Right atrium auricular region (tissue), 2 donors: ENCODE data around the gene ESPL1. TPM values are rescaled to one million over a fixed set of nuclear protein-coding genes. Genes with fewer than 3 reads are reported as not detected.

Experiments
- DNase-seq: peaks from one replicate; pipeline ENCODE4 v3.0.0-alpha.2; 2019; ENCODE audit warnings: low spot score
- H3K27ac ChIP-seq, 2 donors: fragments of 200-600 bp; sonication (generic); 1 replicate in 1 of 2; 2 replicates in 1 of 2; pipeline ENCODE4 v1.5.1; 2016 to 2019
- H3K27me3 ChIP-seq, 2 donors: fragments of 200-600 bp; sonication (generic); one replicate each; pipeline versions ENCODE4 v1.5.1 to v1.6.0; 2017 to 2019
- H3K36me3 ChIP-seq: fragments of 200-600 bp; sonication (generic); one replicate; pipeline ENCODE4 v1.5.1; 2016
- H3K4me1 ChIP-seq, 2 donors: fragments of 200-600 bp; sonication (generic); one replicate each; pipeline versions ENCODE4 v1.5.1 to v1.6.0; 2017 to 2019
- H3K4me3 ChIP-seq, 2 donors: fragments of 200-600 bp; sonication (generic); 1 replicate in 1 of 2; 2 replicates in 1 of 2; pipeline ENCODE4 v1.5.1; 2017 to 2019; ENCODE audit warnings: mild to moderate bottlenecking in 1 of 2, moderate library complexity in 1 of 2
- H3K9me3 ChIP-seq, 2 donors: fragments of 200-600 bp; sonication (generic); one replicate each; pipeline ENCODE4 v1.5.1; 2019
- total RNA-seq, 2 donors: library from RNA; depleted of rRNA; stranded (reverse); fragments of >200 nt; gene quantifications; one replicate each; pipeline ENCODE4 v1.1.0, GENCODE V29; 2016
- TF ChIP-seq, protein P1 (sequence below), 2 donors: fragments of 200-600 bp; sonication (generic); IDR thresholded peaks; one replicate each; pipeline ENCODE4 v1.5.1; 2019; ENCODE audit warnings: antibody characterized with exemption in 2 of 2

The ESPL1 gene
- total RNA-seq, 2 donors from 2014 or later, result 0.12 to 0.59 TPM

DNA sequence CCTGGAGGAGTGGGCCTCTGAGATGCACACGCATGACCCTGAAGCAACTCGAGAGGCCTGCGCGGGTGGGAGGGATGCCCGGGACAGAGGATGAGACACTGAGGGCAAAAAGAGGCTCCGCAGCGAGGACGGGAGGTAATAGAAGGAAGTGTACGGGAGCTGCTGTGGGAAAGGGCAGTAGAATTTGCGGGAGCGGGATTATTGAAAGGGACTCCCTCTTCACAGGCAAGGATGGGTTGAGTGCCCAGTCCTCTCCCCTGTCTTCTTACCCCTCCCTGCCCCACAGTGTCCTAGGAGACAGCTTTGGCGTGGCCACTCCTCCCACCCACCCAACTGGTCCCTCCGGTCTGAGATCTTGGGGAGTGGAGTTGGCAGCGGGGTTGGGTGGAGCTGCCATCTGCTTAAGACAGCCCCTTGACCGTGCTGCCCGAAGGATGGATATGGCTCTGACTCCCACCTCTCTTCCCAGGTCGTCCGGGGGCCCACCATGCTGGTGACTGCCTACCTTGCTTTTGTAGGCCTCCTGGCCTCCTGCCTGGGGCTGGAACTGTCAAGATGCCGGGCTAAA, 15.7 kb upstream of the ESPL1 start:
- DNase-seq, result no peak
- Histone ChIP-seq H3K36me3 (peaks cover 5% of the 10 kb centered on the region), H3K27me3 (no peaks in the 10 kb centered on the region), H3K27ac (peak overlapping the region; percentile 86 to 89), H3K9me3 (no peaks in the 10 kb centered on the region), H3K4me1 (peaks cover 0 to 30% of the 10 kb centered on the region in 2 donors), H3K4me3 (peak overlapping the region; percentile 82 to 94)
- TF ChIP-seq, protein P1, sequence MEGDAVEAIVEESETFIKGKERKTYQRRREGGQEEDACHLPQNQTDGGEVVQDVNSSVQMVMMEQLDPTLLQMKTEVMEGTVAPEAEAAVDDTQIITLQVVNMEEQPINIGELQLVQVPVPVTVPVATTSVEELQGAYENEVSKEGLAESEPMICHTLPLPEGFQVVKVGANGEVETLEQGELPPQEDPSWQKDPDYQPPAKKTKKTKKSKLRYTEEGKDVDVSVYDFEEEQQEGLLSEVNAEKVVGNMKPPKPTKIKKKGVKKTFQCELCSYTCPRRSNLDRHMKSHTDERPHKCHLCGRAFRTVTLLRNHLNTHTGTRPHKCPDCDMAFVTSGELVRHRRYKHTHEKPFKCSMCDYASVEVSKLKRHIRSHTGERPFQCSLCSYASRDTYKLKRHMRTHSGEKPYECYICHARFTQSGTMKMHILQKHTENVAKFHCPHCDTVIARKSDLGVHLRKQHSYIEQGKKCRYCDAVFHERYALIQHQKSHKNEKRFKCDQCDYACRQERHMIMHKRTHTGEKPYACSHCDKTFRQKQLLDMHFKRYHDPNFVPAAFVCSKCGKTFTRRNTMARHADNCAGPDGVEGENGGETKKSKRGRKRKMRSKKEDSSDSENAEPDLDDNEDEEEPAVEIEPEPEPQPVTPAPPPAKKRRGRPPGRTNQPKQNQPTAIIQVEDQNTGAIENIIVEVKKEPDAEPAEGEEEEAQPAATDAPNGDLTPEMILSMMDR (IDR thresholded peaks at IDR 0.05), result no peak

DNA sequence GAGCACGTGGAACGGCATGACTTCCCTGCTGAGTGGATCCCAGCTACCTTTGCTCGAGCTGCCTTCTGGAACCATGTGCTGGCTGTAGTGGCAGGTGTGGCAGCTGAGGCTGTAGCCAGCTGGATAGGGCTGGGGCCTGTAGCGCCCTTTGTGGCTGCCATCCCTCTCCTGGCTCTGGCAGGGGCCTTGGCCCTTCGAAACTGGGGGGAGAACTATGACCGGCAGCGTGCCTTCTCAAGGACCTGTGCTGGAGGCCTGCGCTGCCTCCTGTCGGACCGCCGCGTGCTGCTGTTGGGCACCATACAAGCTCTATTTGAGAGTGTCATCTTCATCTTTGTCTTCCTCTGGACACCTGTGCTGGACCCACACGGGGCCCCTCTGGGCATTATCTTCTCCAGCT, 14.8 kb upstream of the ESPL1 start:
- Histone ChIP-seq H3K27ac (no peak overlapping the region), H3K4me1 (peaks cover 0 to 30% of the 10 kb centered on the region in 2 donors), H3K9me3 (no peaks in the 10 kb centered on the region), H3K36me3 (peaks cover 5% of the 10 kb centered on the region), H3K4me3 (no peak overlapping the region), H3K27me3 (no peaks in the 10 kb centered on the region)
- TF ChIP-seq, protein P1 (IDR thresholded peaks at IDR 0.05), result no peak
- no peak for DNase-seq

DNA sequence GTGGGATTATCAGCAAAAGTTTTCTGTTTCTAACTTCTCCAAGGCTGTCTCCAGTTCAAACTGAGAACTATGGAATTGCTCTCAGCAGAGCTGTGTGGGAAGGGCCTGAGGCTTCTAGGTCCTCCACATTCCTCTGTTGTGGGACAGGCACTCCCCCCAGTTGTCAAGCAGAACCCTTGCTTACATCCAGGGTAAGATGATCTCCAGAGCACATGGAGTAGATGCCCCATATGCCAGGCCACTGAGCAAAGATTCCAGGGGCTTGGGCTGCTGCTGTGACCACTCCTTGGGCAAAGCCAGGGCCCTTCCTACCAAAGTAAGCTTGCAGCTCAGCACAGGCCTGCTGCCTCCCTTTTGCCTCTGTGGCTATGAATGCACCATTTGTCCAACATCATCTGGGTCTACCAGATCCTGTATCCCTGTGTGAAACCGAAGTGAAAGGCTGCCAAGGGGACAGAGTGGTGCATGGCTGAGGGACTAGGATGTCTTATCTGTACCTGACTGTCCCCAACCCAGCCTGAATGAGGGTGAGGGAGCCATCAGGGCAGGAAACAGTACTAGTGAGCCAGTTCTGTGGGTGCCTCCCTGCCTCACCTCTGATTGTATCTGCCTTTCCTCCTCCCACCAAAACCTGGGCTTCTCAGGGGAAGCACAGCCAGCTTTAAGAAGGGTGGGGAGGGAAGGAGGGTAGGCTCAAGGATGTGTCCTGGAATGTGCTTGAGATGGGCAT, 13.1 kb upstream of the ESPL1 start:
- DNase-seq, result no peak
- Histone ChIP-seq H3K36me3 (peaks cover 5% of the 10 kb centered on the region), H3K9me3 (no peaks in the 10 kb centered on the region), H3K27me3 (no peaks in the 10 kb centered on the region), H3K4me1 (peaks cover 0 to 30% of the 10 kb centered on the region in 2 donors), H3K27ac (no peak overlapping the region), H3K4me3 (no peak overlapping the region)
- TF ChIP-seq, protein P1 (IDR thresholded peaks at IDR 0.05), result no peak

DNA sequence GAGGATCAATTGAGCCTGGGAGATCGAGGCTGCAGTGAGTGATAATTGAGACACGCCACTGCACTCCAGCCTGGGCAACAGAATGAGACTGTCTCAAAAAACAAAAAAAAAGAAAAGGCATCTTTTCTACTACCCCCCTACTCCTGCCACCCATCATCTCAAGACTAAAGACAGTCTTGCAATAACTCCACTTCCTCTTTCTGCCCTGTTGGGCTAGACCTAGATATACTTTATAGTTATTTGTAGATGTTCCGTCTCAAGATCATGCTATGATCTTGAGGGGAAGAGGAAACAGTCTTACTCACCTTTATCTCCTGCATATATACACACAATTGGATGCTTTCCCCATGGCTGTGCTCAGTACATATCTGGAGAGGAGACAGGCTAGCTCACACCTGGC, 12.1 kb upstream of the ESPL1 start:
- H3K9me3 ChIP-seq, result no peaks in the 10 kb centered on the region
- no peak overlapping the region for H3K27ac ChIP-seq
- H3K4me1 ChIP-seq, result peaks cover 0 to 26% of the 10 kb centered on the region in 2 donors
- no peak overlapping the region for H3K4me3 ChIP-seq
- H3K36me3 ChIP-seq, result peaks cover 5% of the 10 kb centered on the region
- TF ChIP-seq, protein P1 (IDR thresholded peaks at IDR 0.05), result no peak
- DNase-seq, result no peak
- H3K27me3 ChIP-seq, result no peaks in the 10 kb centered on the region

DNA sequence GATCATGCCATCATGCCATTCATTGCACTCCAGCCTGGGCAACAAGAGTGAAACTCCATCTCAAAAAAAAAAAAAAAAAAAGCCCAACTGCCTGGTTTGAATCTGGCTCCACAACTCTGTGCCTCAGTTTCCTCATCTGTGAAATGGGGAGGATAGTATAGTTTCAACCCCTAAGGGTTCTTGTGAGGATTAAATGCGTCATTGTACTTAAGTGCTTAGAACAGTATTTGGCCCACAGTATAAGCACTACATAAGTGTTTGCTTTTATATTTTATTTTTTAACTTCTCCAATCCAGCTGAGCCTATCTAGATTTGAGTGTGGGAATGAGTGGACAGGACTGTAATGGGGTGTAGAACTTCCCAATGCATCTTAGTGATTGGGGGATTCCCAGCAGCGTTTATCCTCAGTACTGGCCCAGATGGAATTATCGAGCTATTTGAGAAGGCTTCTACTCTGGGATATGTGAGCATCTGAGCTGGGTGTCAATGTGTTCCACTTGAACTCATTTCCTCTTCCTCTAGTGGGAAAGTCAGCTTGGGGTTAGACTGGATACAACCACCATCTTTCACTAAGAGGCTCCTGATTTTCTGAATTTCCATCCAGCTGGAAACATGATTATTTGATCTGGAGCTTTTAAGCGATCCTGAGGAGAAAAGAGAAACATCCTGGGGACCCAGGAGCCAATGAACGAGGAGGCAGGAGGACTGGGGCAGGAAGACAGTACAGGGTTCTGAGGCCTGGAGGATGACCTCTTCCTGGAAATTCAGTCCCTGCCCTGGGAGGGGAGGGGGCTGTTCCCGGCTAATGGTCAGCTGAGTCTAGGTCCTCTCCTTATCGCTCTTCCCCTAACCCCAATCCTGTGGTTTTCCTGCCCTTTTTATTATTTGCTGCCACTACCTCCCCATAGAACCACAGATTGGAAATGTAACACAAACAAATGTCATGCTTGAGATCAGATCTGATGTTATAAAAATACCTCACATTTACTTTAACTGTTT, 9.3 kb upstream of the ESPL1 start:
- H3K36me3 ChIP-seq, result peaks cover 3% of the 10 kb centered on the region
- H3K4me1 ChIP-seq, result peaks cover 0 to 4% of the 10 kb centered on the region in 2 donors
- no peaks in the 10 kb centered on the region for H3K27me3 ChIP-seq
- DNase-seq, result no peak
- H3K27ac ChIP-seq, result no peak overlapping the region
- no peak overlapping the region for H3K4me3 ChIP-seq
- TF ChIP-seq, protein P1 (IDR thresholded peaks at IDR 0.05), result no peak
- no peaks in the 10 kb centered on the region for H3K9me3 ChIP-seq
